Stimulated activated CD8-positive, alpha-beta memory T cell treated with anti-CD3 and anti-CD28 coated beads, Interleukin-4, amount 100 ng/mL, for 24 hours (primary cell): ENCODE results near the gene NCAM1.
"Not testable (repeated sequence)": the region's sequence is repeated elsewhere in the genome, so short reads cannot be mapped to it uniquely, and the experiment has no call there.

Experiments
- DNase-seq: peaks from one replicate; pipeline ENCODE4 v3.0.0-alpha.2; 2020; ENCODE audit warnings: low read depth

Gene NCAM1

DNA sequence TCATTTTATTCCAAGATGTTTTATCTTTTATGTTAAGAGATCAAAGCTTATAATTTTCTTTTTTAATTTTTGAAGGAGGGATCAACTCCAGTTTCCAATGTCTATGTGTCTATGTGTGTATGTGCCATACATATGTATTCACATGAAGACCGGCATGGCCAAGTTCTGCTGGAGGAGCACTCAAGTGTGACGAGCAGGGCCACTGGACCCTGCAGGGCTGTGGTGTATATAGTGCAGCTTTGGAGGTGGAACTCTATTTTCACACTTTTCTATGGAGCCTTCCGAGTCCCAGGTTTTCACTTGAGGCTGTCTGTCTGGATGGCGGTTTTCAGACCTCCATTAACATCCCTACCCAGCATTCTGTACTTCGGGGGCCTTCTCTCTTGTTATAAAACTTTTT is 316.7 kb downstream of the NCAM1 start:
- DNase-seq = no peak

DNA sequence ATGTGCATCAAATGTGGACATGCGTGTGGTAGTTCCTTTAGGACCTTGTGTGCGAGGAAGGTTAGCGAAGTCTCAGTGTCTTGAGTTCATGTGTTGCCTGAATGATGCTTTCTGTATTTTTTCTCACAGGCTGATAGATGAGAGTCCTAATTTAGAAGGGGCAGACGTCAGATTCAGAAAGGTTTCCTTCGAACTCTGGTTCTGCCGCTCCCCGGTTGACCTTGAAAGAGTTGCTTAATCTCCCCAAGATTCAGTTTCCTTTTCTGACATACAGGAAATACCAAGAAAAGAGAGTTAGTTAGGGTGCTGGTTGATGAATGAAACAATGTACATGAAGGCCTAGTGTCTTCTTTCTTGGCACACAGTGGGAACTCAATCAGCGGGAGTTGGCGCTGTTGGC is 317.3 kb downstream of the NCAM1 start:
- no peak for DNase-seq

GRCh38 chr11:113278925-113279324 is 317.7 kb downstream of the NCAM1 start:
- DNase-seq = no peak

DNA sequence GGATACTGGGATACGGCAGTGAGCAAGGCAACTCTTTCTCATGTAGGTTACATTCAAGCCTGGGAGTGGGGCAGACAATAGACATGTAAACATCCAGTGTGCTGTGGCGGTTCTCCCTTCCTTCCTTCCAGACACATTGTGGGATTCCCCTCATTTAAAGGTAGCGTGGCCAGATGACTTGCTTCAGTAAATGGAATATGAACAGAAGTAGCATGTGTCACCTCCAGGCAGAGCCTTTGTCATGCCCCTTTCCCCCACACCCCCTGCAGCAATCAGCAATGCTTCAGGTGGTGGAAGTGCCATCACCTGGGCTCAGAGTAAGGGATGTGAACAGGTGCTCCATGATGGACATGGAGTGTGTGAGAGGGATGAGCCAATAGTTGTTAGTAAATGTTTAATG is 318.4 kb downstream of the NCAM1 start:
- no peak for DNase-seq

- DNase-seq = no peak
Observed at GRCh38 chr11:113281052-113281725, 320.0 kb downstream of the NCAM1 start.

DNA sequence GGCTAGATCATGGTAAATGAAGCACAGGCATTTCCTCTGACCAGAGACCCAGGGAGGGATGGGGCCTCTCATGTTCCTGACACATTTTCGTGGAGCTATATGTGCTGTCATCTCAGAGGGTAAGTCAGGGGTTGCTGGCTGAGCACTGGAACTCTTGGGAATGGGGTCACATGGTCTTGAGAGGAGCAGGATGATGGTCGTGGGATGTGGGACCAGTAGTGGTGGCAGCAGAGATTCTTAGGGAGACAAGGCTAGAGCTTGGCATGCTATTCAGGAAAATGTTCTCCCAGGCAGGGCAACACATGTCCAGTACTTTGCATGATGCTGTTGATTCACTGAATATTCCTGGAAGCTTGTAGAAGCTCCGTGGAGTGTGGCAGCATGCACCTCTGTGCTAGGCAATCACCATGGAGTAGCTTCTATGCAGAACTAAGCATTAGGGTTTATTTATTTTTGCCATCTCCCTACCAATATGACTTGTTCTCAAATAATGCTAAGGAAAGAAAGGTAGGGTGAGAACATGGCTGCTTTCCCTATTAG is 321.7 kb downstream of the NCAM1 start:
- no peak for DNase-seq

- no peak for DNase-seq
Observed at GRCh38 chr11:113283881-113284280, 322.7 kb downstream of the NCAM1 start.

- DNase-seq = no peak
Observed at GRCh38 chr11:113286009-113286408, 324.8 kb downstream of the NCAM1 start.

- DNase-seq = no peak
Observed at GRCh38 chr11:113286509-113287497, 325.6 kb downstream of the NCAM1 start.

DNA sequence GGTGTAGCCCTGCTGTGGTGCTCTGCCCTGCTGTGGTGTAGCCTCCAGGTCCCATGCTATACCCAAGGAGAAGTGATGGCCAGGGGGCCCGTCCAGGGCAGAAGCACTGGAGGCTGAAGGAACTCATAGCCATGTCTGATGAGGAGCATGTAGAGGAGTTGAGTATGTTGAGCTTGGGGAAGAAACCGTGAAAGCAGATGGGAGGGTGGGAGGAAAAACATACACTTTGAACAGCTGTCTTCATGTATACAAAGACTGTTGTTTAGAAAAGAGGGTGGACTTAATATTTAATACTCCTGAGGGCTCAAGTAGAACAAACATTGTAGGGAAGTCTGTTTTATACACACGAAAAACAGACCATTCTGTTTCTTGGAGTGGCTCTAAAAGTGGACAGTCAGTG is 326.6 kb downstream of the NCAM1 start:
- no peak for DNase-seq

GRCh38 chr11:113288286-113288863 is 327.2 kb downstream of the NCAM1 start:
- no peak for DNase-seq

DNA sequence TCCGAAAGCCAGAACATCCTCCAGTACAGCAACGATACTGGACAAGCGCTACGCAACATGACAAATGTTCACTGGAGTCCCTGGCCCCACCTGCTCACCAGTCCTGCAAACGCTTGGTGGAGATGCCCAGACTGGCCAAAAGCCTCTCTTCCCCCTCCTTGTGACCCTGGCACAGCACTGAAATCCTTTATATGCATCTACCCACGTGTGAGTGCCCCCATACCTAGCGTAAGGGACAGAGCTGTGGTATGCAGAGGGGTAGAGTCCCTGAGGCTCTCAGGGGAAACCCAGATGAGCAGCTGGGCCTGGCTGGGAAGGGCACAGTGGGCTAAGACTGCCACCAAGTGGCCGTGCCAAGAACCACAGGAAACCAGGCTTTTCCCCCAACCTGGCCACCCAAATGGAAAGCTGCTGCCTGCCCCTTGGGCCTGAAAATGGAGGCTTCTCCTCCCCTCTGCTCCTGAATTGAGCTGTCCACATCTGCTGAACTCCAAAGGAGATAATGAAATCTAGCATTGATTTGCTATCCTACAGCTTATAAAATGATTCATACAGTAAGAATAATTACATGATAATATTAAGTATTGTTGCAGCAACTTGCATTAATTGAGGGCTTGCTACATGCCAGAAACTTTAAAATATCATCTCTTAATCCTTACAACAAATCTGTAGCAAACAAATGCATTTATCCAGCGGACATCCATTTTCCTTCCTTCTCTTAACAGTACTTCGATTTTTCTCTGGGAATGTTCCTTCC is 328.4 kb downstream of the NCAM1 start:
- peak; percentile 47 for DNase-seq

DNA sequence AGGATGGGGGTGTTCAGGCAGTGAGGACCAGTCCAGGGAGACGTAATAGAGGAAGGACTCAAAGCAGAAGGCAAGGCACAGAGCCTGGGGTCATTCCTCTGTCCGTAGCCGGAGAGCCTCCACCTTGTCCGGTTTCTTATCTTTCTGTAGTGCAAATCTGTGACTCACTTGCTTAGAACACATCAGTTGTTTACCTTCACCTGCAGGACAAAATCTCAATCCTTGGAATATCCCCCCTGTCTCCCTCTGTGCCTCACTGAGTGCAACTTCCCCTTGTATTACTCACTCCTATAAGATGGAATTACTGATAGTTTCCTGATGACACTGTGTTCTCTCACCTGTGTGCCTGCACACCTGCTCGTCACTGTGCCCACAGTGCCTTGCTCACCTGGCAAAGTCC is 332.7 kb downstream of the NCAM1 start:
- no peak for DNase-seq

DNA sequence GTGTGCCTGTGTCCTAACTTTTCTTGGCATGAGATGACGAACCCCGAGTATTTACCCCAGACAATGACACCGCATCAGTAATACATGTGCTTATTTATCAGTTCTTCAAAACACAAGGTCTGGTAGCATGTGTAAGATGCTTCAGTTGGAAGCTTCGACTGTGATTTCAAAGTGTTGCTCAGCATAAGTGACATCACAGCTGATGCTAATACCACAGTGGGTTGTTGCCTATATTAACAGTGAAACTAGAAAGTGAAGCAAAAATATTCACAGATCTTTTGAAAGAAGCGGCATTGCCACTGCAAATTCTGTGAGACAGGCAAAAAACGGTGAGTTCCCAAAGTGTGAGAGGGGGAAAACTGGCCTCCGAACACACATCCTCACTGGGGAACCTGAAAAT is 334.8 kb downstream of the NCAM1 start:
- no peak for DNase-seq

GRCh38 chr11:113296447-113297205 is 335.4 kb downstream of the NCAM1 start:
- DNase-seq = no peak

DNA sequence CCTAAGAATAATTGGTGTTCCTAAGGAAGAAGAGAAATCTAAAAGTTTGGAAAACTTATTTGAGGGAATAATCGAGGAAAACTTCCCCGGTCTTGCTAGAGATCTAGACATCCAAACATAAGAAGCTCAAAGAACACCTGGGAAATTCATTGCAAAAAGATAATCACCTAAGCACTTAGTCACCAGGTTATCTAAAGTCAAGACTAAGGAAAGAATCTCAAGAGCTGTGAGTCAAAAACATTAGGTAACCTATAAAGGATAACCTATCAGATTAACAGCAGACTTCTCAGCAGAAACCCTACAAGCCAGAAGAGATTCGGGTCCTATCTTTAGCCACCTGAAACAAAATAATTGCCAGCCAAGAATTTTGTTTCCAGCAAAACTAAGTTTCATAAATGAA is 337.3 kb downstream of the NCAM1 start:
- DNase-seq = not testable (repeated sequence)

- no peak for DNase-seq
Observed at GRCh38 chr11:113304916-113305315, 343.7 kb downstream of the NCAM1 start.

DNA sequence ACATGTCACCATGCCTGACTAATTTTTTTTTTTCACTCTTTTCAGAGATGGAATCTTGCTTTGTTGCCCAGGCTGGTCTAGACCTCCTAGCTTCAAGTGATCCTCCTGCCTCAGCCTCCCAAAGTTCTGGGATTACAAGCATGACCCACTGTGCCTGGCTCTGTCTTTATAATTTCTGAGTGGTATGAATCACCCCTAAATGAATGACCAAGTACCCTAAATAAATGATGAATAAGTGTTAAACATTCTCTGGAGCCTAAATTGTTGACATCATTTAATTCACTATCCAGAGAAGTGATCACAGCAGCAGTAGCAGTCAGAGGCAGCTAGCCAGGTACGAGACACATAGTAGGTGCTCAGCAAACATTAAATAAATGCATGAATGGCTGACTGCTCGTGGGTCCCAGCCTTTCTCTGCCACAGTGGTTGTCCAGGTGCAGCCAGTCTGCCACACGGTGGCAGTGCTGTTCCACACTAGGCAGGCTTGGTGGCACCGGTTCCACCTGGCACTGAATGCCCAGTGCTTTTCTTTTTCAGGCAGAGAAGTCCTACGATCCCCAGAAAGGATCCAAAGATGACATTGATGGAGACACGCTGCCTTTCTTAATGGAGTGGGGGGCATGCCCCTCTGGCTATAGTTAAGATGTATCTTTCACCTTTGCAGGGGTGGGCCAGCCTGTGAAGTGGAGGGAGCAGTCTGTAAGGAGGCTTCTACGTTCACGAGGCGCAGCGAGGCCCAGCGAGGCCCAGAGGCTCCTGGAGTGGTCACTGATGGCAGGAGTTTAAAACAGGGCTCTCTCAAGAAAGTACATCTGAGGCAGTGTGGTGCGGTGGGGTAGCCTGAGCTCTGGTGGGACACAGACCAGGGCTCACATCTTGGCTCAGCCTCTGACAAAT is 344.5 kb downstream of the NCAM1 start:
- DNase-seq = peak; percentile 51

- DNase-seq = no peak
Observed at GRCh38 chr11:113308601-113309000, 347.4 kb downstream of the NCAM1 start.

GRCh38 chr11:113311536-113311935 is 350.3 kb downstream of the NCAM1 start:
- no peak for DNase-seq
